ENCODE measurements around the gene DLX1.
"Not testable (repeated sequence)": the region's sequence is repeated elsewhere in the genome, so short reads cannot be mapped to it uniquely, and the experiment has no call there.

The DLX1 gene

GRCh38 chr2:172099472-172100079 lies 14.3 kb downstream of the DLX1 start:
- DNase-seq = no peak

- DNase-seq = no peak
Observed at GRCh38 chr2:172100080-172100934, 15.0 kb downstream of the DLX1 start.

GRCh38 chr2:172100935-172101820 lies 15.9 kb downstream of the DLX1 start:
- no peak for DNase-seq

GRCh38 chr2:172101821-172102390 lies 16.6 kb downstream of the DLX1 start:
- DNase-seq = peak; percentile 16

- peak; percentile 71 for DNase-seq
Observed at GRCh38 chr2:172102391-172103359, 17.4 kb downstream of the DLX1 start, which contains the start of gene DLX2. TSS of gene DLX2 (minus strand) at chr2:172102900. CDS start at chr2:172102538, 362 bp downstream.

- peak; percentile 74 for DNase-seq
Observed at GRCh38 chr2:172103471-172104272, 18.4 kb downstream of the DLX1 start.

GRCh38 chr2:172105471-172106107 lies 20.3 kb downstream of the DLX1 start:
- DNase-seq = no peak

- DNase-seq = peak; percentile 48
Observed at GRCh38 chr2:172106108-172106961, 21.0 kb downstream of the DLX1 start.

GRCh38 chr2:172107690-172108586 lies 22.6 kb downstream of the DLX1 start:
- DNase-seq = no peak

GRCh38 chr2:172108587-172108930 lies 23.3 kb downstream of the DLX1 start:
- no peak for DNase-seq

- DNase-seq = no peak
Observed at GRCh38 chr2:172109256-172109987, 24.1 kb downstream of the DLX1 start.

GRCh38 chr2:172109988-172110811 lies 24.9 kb downstream of the DLX1 start:
- DNase-seq = no peak

GRCh38 chr2:172113617-172114016 lies 28.3 kb downstream of the DLX1 start:
- no peak for DNase-seq

GRCh38 chr2:172114176-172114575 lies 28.9 kb downstream of the DLX1 start:
- DNase-seq = not testable (repeated sequence)

GRCh38 chr2:172114579-172114978 lies 29.3 kb downstream of the DLX1 start:
- DNase-seq = no peak

- DNase-seq = no peak
Observed at GRCh38 chr2:172116107-172116506, 30.8 kb downstream of the DLX1 start.

- DNase-seq = no peak
Observed at GRCh38 chr2:172119089-172119488, 33.8 kb downstream of the DLX1 start.

All from activated naive CD4-positive, alpha-beta T cell treated with Interleukin-2 at 50 U/mL for 16 hours (primary cell).